ENCODE measurements around the gene GOLT1A.

GOLT1A gene

GRCh38 chr1:204218552-204218951 lies 4.8 kb upstream of the GOLT1A start:
- no peak for DNase-seq (ENCODE audit: low read depth)

- DNase-seq (ENCODE audit: low read depth), result no peak
Observed at GRCh38 chr1:204217648-204218000, 3.8 kb upstream of the GOLT1A start.

- DNase-seq (ENCODE audit: low read depth), result no peak
Observed at GRCh38 chr1:204216880-204217647, 3.3 kb upstream of the GOLT1A start.

GRCh38 chr1:204216236-204216635 lies 2.4 kb upstream of the GOLT1A start:
- DNase-seq (ENCODE audit: low read depth), result no peak

GRCh38 chr1:204212715-204213114 lies 1.1 kb downstream of the GOLT1A start:
- DNase-seq (ENCODE audit: low read depth), result no peak

GRCh38 chr1:204211046-204211445 lies 2.7 kb downstream of the GOLT1A start:
- no peak for DNase-seq (ENCODE audit: low read depth)

- no peak for DNase-seq (ENCODE audit: low read depth)
Observed at GRCh38 chr1:204207136-204207616, 6.6 kb downstream of the GOLT1A start.

GRCh38 chr1:204206121-204206520 lies 7.7 kb downstream of the GOLT1A start:
- no peak for DNase-seq (ENCODE audit: low read depth)

- DNase-seq (ENCODE audit: low read depth), result no peak
Observed at GRCh38 chr1:204205486-204205885, 8.3 kb downstream of the GOLT1A start.

GRCh38 chr1:204204944-204205343 lies 8.8 kb downstream of the GOLT1A start:
- DNase-seq (ENCODE audit: low read depth), result no peak

GRCh38 chr1:204203206-204203767 lies 10.5 kb downstream of the GOLT1A start:
- no peak for DNase-seq (ENCODE audit: low read depth)

GRCh38 chr1:204202481-204202880 lies 11.3 kb downstream of the GOLT1A start:
- no peak for DNase-seq (ENCODE audit: low read depth)

- DNase-seq (ENCODE audit: low read depth), result no peak
Observed at GRCh38 chr1:204201348-204202040, 12.3 kb downstream of the GOLT1A start.

- DNase-seq (ENCODE audit: low read depth), result no peak
Observed at GRCh38 chr1:204199579-204199978, 14.2 kb downstream of the GOLT1A start.

- peak; percentile 56 for DNase-seq (ENCODE audit: low read depth)
Observed at GRCh38 chr1:204198348-204199340, 15.1 kb downstream of the GOLT1A start.

GRCh38 chr1:204197068-204197467 lies 16.7 kb downstream of the GOLT1A start:
- DNase-seq (ENCODE audit: low read depth), result no peak

GRCh38 chr1:204196068-204196795 lies 17.6 kb downstream of the GOLT1A start, which contains the start of gene KISS1:
KISS1 (minus strand) TSS chr1:204196491; CDS start chr1:204192876, 3,615 bp downstream.
- no peak for DNase-seq (ENCODE audit: low read depth)

GRCh38 chr1:204194771-204195170 lies 19.0 kb downstream of the GOLT1A start:
- DNase-seq (ENCODE audit: low read depth), result no peak

- no peak for DNase-seq (ENCODE audit: low read depth)
Observed at GRCh38 chr1:204194080-204194479, 19.7 kb downstream of the GOLT1A start.

- DNase-seq (ENCODE audit: low read depth), result no peak
Observed at GRCh38 chr1:204192589-204193352, 21.0 kb downstream of the GOLT1A start.
